Trophoblast cell (in vitro differentiated cells and primary cell): ENCODE results near the gene MAST4.

Experiments used
- DNase-seq, 2 donors: peaks; one replicate each; pipeline ENCODE4 v3.0.0-alpha.2; 2016
- H2AFZ ChIP-seq: 2 replicates; pipeline ENCODE4 v1.6.1; 2013; ENCODE audit warnings: low read length, moderate library complexity, mild to moderate bottlenecking; ENCODE audit not compliant: insufficient read depth, poor library complexity
- H2AK5ac ChIP-seq: 2 replicates; pipeline ENCODE4 v1.6.1; 2013; ENCODE audit warnings: mild to moderate bottlenecking, low read length
- H2BK120ac ChIP-seq: 2 replicates; pipeline ENCODE4 v1.6.1; 2013; ENCODE audit warnings: low read length, mild to moderate bottlenecking, moderate library complexity; ENCODE audit not compliant: insufficient read depth, poor library complexity
- H2BK12ac ChIP-seq: 2 replicates; pipeline ENCODE4 v1.6.1; 2013; ENCODE audit warnings: mild to moderate bottlenecking, low read length, moderate library complexity
- H2BK5ac ChIP-seq: 2 replicates; pipeline ENCODE4 v1.6.1; 2013; ENCODE audit warnings: low read length, low read depth, moderate library complexity, mild to moderate bottlenecking; ENCODE audit not compliant: poor library complexity
- H3K14ac ChIP-seq: 2 replicates; pipeline ENCODE4 v1.6.1; 2013; ENCODE audit warnings: mild to moderate bottlenecking, low read length
- H3K18ac ChIP-seq: 2 replicates; pipeline ENCODE4 v1.6.1; 2013; ENCODE audit warnings: mild to moderate bottlenecking, low read length
- H3K23ac ChIP-seq: 2 replicates; pipeline ENCODE4 v1.6.1; 2013; ENCODE audit warnings: low read length
- H3K27ac ChIP-seq: 2 replicates; pipeline ENCODE4 v1.5.1; 2013; ENCODE audit warnings: low read depth, mild to moderate bottlenecking, inconsistent platforms, low read length, moderate library complexity
- H3K27me3 ChIP-seq: 2 replicates; pipeline ENCODE4 v1.6.1; 2013; ENCODE audit warnings: inconsistent platforms, mild to moderate bottlenecking, low read length, moderate library complexity; ENCODE audit not compliant: insufficient read depth
- H3K36me3 ChIP-seq, 2 experiments: 1 replicate in 1 of 2; 2 replicates in 1 of 2; pipeline ENCODE4 v1.6.1; 2013; ENCODE audit warnings: low read length in 2 of 2, mild to moderate bottlenecking in 2 of 2, moderate library complexity in 1 of 2; ENCODE audit not compliant: insufficient read depth in 2 of 2, control insufficient read depth in 1 of 2
- H3K4ac ChIP-seq: 2 replicates; pipeline ENCODE4 v1.6.1; 2013; ENCODE audit warnings: low read depth, mild to moderate bottlenecking, low read length, moderate library complexity
- H3K4me1 ChIP-seq, 2 experiments: 1 replicate in 1 of 2; 2 replicates in 1 of 2; pipeline ENCODE4 v1.6.1; 2013; ENCODE audit warnings: low read length in 2 of 2, mild to moderate bottlenecking in 2 of 2, moderate library complexity in 1 of 2; ENCODE audit not compliant: insufficient read depth in 2 of 2, control insufficient read depth in 1 of 2
- H3K4me2 ChIP-seq: 2 replicates; pipeline ENCODE4 v1.6.1; 2013; ENCODE audit warnings: inconsistent platforms, mild to moderate bottlenecking, low read length, moderate library complexity
- H3K4me3 ChIP-seq: 2 replicates; pipeline ENCODE4 v1.5.1; 2013; ENCODE audit warnings: mild to moderate bottlenecking, low read depth, low read length, inconsistent platforms
- H3K79me1 ChIP-seq: one replicate; pipeline ENCODE4 v1.6.1; 2013; ENCODE audit warnings: low read length
- H3K79me2 ChIP-seq: 2 replicates; pipeline ENCODE4 v1.6.1; 2013; ENCODE audit warnings: low read length, mild to moderate bottlenecking; ENCODE audit not compliant: control insufficient read depth, insufficient read depth, poor library complexity
- H3K9ac ChIP-seq: 2 replicates; pipeline ENCODE4 v1.6.1; 2013; ENCODE audit warnings: mild to moderate bottlenecking, low read length
- H3K9me3 ChIP-seq: 2 replicates; pipeline ENCODE4 v1.6.1; 2013; ENCODE audit warnings: low read depth, mild to moderate bottlenecking, control low read depth, inconsistent platforms, low read length; ENCODE audit not compliant: insufficient read depth
- H4K12ac ChIP-seq: 2 replicates; pipeline ENCODE4 v1.6.1; 2013; ENCODE audit warnings: low read depth, mild to moderate bottlenecking, low read length, moderate library complexity
- H4K8ac ChIP-seq: 2 replicates; pipeline ENCODE4 v1.6.1; 2013; ENCODE audit warnings: low read depth, mild to moderate bottlenecking, low read length, moderate library complexity
- H4K91ac ChIP-seq: one replicate; pipeline ENCODE4 v1.6.1; 2013; ENCODE audit warnings: low read depth, mild to moderate bottlenecking, low read length, moderate library complexity
- WGBS: extraction: QIAGEN DNeasy Blood & Tissue Kit; methylation state at CpG from one replicate; pipeline ENCODE4 v1.1.7; 2013; ENCODE audit warnings: missing lambda C conversion rate; ENCODE audit not compliant: insufficient read length, insufficient coverage; ENCODE audit errors: extremely low coverage; 5-methylcytosine and 5-hydroxymethylcytosine counted together

Gene MAST4

DNA sequence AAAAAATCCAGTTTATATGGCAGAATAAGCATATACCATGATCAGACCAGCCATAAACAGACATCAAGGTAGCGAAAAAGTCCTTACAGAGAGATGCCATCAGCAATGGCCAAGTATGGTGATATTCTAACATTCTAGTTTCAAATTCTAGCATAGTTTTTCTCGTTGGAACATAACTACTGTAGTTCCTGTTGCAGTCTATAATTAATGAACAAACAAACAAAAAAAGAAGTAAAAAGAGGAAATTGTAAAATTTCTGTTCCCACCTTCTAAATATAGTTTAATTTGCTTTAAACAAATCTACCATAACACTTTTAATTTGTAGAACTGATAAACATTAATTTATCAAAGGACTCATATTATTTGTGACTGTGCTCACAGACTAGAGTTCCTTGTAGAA, 610.3 kb downstream of the MAST4 start:
- Histone ChIP-seq H2AK5ac (no peak overlapping the region), H4K8ac (no peak overlapping the region), H3K23ac (no peak overlapping the region), H3K4me2 (no peak overlapping the region), H2BK120ac (no peak overlapping the region), H4K91ac (no peak overlapping the region), H2AFZ (no peak overlapping the region), H3K9me3 (peaks cover 2% of the 10 kb centered on the region), H3K27ac (no peak overlapping the region), H3K4me3 (no peak overlapping the region), H3K4me1 (peaks cover 2 to 3% of the 10 kb centered on the region in 2 experiments), H2BK5ac (no peak overlapping the region), H3K9ac (no peak overlapping the region), H3K79me2 (no peaks in the 10 kb centered on the region), H3K79me1 (peaks cover 2% of the 10 kb centered on the region), H2BK12ac (no peak overlapping the region), H3K14ac (no peak overlapping the region), H3K36me3 (no peaks in the 10 kb centered on the region), H4K12ac (no peak overlapping the region), H3K18ac (no peak overlapping the region), H3K27me3 (no peaks in the 10 kb centered on the region), H3K4ac (no peak overlapping the region)
- no peak for DNase-seq
- no CpG with 5 or more reads among the region's 2 CpGs for WGBS

DNA sequence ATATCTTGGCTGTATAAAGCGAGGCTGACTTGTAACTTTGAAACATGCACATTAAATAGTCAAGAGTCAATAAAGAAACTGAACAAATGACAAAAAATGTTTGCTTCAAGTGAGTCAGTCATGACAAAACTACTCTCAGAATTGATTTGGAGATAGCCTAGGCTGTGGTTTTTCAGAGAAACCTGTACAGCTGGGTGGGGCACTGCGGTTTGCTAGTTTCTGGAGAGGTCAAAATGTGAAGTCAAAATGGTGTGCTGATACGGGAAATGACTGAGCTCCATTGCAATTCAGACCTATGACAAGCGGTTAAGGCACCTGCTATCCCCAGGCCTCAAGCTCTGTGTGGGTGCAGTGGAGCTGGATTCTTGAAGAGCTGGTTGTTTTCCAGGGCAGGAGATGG, 610.7 kb downstream of the MAST4 start:
- Histone ChIP-seq H4K91ac (no peak overlapping the region), H2AFZ (no peak overlapping the region), H3K4me3 (no peak overlapping the region), H3K9ac (no peak overlapping the region), H3K9me3 (peaks cover 2% of the 10 kb centered on the region), H3K27ac (no peak overlapping the region), H2BK120ac (no peak overlapping the region), H3K79me1 (peaks cover 2% of the 10 kb centered on the region), H4K12ac (no peak overlapping the region), H2AK5ac (no peak overlapping the region), H3K4me2 (no peak overlapping the region), H3K79me2 (no peaks in the 10 kb centered on the region), H3K23ac (no peak overlapping the region), H3K14ac (no peak overlapping the region), H4K8ac (no peak overlapping the region), H3K36me3 (no peaks in the 10 kb centered on the region), H2BK12ac (no peak overlapping the region), H3K4me1 (peaks cover 2 to 3% of the 10 kb centered on the region in 2 experiments), H3K4ac (no peak overlapping the region), H3K18ac (no peak overlapping the region), H3K27me3 (no peaks in the 10 kb centered on the region), H2BK5ac (no peak overlapping the region)
- peak; percentile 83 to 88 for DNase-seq
- no CpG with 5 or more reads among the region's 4 CpGs for whole genome bisulfite sequencing

DNA sequence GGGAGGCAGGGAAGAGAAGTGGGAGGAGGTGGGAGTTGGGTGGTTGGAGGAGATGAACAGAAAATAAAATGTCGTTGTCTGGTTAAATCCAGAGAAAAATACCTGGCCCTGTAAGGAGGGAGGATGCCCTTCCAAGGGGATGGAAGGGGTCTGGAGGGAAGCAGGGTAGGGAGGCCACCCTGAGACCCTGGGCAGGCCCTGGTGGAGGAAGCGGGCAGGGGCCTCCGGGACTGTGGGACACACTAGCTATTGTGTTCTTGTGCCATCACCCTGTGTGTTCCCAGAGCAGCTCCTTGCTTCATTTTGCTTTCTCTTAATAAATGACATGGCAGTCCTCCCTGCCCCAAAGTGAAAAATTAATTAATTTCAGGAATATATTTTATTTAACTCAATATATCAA, 612.2 kb downstream of the MAST4 start:
- H2AK5ac ChIP-seq, result no peak overlapping the region
- H2BK5ac ChIP-seq, result no peak overlapping the region
- no peak overlapping the region for H4K12ac ChIP-seq
- H2BK12ac ChIP-seq, result peak overlapping the region; percentile 65
- H3K9ac ChIP-seq, result no peak overlapping the region
- H2BK120ac ChIP-seq, result no peak overlapping the region
- H3K27ac ChIP-seq, result no peak overlapping the region
- H4K91ac ChIP-seq, result peak overlapping the region; percentile 52
- no peak overlapping the region for H2AFZ ChIP-seq
- no peaks in the 10 kb centered on the region for H3K27me3 ChIP-seq
- H3K79me1 ChIP-seq, result peaks cover under 1% of the 10 kb centered on the region
- H3K14ac ChIP-seq, result no peak overlapping the region
- no peak for DNase-seq
- H3K36me3 ChIP-seq, result no peaks in the 10 kb centered on the region
- H4K8ac ChIP-seq, result no peak overlapping the region
- no peak overlapping the region for H3K4me2 ChIP-seq
- H3K23ac ChIP-seq, result no peak overlapping the region
- no peak overlapping the region for H3K4ac ChIP-seq
- peaks cover 2 to 3% of the 10 kb centered on the region in 2 experiments for H3K4me1 ChIP-seq
- no peak overlapping the region for H3K4me3 ChIP-seq
- H3K9me3 ChIP-seq, result peaks cover 2% of the 10 kb centered on the region
- no peaks in the 10 kb centered on the region for H3K79me2 ChIP-seq
- H3K18ac ChIP-seq, result peak overlapping the region; percentile 29
- WGBS, result 100% methylated on average over 1 of the region's 3 CpGs

DNA sequence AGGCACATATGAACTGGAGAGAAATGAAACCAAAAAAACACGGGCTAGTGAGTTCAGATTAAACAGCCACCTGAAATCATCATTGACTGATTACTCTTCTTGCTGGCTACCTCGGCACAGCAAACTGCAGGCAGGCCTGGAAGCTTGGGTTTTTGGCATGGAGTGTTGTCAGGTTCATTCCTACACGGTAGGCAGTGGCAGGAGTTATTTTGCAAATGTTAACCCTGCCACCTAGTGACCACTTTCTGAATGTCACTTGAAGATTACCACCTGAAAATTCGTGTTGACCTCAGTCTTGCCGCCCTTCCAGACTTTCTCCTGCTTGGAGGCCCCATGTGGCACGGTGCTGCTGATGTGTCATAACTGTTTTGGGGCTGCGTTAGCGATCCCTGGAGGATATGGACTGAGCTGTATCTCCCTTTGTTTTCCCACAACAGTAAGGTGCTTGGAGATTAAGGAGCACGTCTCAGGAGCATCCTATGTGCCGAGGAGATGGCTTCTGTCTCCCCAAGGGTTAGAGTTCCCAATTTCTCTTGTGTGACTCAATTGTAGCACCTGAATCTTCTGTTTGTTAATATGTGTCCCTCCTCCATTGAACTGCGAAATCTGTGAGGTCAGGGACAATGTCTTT, 613.1 kb downstream of the MAST4 start:
- no peak overlapping the region for H3K14ac ChIP-seq
- no peak overlapping the region for H3K23ac ChIP-seq
- H2AK5ac ChIP-seq, result no peak overlapping the region
- no peak overlapping the region for H3K4ac ChIP-seq
- H4K12ac ChIP-seq, result no peak overlapping the region
- H3K79me2 ChIP-seq, result no peaks in the 10 kb centered on the region
- H2AFZ ChIP-seq, result no peak overlapping the region
- H3K27me3 ChIP-seq, result no peaks in the 10 kb centered on the region
- H3K4me2 ChIP-seq, result no peak overlapping the region
- H2BK120ac ChIP-seq, result no peak overlapping the region
- no peaks in the 10 kb centered on the region for H3K36me3 ChIP-seq
- H2BK5ac ChIP-seq, result no peak overlapping the region
- peaks cover 2 to 3% of the 10 kb centered on the region in 2 experiments for H3K4me1 ChIP-seq
- H2BK12ac ChIP-seq, result no peak overlapping the region
- H3K9me3 ChIP-seq, result peaks cover 2% of the 10 kb centered on the region
- no peaks in the 10 kb centered on the region for H3K79me1 ChIP-seq
- no peak overlapping the region for H4K8ac ChIP-seq
- H3K18ac ChIP-seq, result no peak overlapping the region
- no peak overlapping the region for H3K4me3 ChIP-seq
- no peak overlapping the region for H4K91ac ChIP-seq
- WGBS, result no CpG with 5 or more reads among the region's 11 CpGs
- H3K27ac ChIP-seq, result no peak overlapping the region
- H3K9ac ChIP-seq, result no peak overlapping the region
- DNase-seq, result peak; percentile 58 to 88
